Activated CD8-positive, alpha-beta memory T cell treated with anti-CD3 and anti-CD28 coated beads for 48 hours (primary cell): ENCODE data around the gene RFTN1.

ENCODE experiments used
- DNase-seq, 3 experiments: peaks; one replicate each; pipeline ENCODE4 v3.0.0-alpha.2; 2020; ENCODE audit warnings: low read depth in 2 of 3, low spot score in 2 of 3

The RFTN1 gene

DNA sequence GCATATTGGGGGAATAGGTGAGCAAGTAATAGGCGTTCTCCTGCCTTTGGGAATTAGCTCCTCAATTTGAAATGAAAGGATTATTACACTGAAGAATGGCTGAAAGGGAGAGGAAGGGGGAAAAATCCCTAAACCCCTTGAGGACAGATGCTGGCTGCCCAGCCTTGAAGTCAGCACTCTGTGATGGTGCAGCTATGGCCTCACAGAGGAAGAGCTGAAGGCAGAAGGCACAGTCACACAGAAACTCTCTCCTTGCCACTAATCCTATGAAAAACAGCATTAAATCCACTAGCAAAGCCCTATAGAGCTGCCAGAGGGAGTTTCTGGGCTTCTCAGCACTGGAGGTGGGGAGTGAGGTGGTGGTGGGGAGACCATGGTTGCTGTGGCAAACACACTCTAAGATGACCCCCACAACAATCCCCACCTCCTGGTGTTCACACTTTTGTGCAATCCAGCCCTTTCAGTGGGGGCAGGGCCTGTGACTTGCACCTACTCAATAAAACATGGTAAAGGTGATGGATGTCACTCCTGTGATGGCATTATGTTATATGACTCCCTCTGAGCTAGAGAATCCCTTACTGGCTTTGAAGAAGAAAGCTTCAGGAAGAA lies 101.2 kb downstream of the RFTN1 start:
- DNase-seq = no peak

DNA sequence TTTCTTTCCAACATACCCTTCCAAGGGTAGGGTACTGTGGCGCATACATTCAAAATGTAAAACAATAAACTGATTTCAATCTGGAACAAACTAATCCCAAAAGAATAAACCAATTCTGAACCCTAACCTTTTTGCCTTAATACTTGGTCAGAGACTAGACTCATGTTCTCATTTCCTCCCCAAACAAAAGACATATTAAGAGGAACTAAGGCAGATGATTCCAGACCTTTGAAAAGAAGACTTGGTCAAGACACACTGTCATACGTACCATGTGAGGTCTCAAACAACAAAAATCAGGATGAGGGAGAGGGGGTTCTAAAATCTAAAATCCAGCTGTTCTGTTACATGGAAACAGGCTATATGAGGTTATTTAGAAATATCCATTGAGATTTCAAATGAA lies 102.1 kb downstream of the RFTN1 start:
- DNase-seq = no peak

DNA sequence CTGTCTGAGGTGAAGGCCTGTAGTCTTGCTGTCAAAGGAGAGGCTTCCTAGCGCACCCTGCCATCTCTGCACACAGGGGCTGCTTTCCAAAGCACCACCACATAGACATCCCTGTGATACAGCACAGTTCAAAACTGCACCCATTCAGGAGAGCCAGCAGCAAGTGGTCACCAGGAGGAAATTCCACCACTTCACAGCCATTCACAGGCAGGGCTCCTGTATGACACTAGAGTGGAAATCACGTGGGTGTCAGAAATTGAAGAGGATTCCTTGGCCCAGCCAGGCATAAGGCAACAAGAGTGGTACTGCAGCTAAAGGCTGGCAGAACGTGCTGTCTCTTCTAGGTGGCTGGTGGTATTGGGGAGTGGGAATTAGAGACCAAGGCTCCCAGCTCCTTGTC lies 102.8 kb downstream of the RFTN1 start:
- DNase-seq = no peak

DNA sequence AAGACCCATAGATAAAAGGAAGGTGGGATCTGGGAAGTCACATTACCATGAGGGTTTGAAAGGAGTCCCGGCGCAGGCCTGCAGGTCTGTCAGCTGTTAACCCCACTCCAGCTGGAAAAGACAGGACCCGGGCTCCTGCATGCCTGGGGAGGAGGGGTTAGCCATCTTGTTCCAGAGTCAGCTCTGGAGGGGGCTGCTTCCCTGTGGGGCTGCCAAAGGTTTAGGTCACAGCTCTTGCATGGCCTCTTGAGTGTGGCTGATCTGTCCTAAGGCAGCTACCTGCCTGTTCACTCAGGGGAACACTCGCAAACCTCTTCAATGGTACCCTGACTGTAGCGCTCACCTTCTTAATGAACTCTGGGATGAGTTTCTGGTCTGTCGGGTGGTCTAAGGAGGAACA lies 104.5 kb downstream of the RFTN1 start:
- no peak for DNase-seq

DNA sequence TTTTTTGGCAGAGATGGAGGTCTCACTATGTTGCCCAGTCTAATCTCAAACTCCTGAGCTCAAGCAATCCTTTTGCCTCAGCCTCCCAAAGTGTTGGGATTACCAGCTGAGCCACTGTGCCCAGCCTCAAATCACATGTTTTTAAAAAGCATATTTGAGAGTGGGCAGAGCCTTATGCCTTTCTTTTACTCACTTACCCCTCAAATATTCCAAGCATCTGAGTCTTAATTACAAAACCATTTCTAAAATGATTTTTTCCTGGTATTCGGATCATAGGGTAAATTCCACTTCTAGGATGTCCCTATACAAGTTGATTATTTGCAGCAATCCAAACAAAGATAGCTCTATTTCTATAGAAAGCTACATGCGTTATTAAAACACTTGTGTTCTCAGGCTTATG lies 106.1 kb downstream of the RFTN1 start:
- DNase-seq = no peak

DNA sequence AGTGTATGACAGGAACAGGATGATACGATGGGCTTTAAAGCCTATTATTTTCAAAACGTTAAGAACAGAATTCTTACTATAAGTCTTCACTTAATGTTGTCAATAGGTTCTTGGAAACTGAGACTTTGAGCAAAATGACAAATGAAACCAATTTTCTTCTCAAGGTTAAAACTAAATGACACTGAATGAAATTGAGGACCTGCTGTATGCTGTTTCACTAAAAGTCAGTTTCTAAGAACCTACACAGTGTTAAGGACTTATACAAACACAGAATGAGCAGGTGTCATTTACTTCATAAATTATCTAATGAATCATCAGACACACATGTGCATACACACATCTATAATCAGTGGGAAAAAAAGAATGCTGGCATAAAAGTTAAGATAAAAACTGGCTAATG lies 106.9 kb downstream of the RFTN1 start:
- DNase-seq = no peak

DNA sequence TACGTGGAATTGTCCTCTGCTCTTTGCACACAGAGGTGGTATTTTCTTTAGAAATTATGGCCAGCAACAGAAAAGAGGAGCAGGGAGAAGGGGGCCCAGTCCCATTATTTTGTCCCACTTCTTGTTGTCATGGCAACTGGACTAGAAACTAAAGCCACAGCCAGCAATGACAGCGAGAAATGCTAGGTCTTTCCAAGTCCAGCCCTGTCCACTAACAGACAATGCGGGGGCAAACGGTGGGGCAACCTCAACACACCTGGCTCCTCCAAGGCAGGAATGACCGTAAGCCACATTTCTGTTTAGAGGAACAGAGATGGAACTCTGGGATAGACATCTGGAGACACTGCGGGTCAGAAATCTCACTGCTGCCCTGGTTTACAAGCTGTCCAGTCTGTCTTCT lies 107.3 kb downstream of the RFTN1 start:
- no peak for DNase-seq

DNA sequence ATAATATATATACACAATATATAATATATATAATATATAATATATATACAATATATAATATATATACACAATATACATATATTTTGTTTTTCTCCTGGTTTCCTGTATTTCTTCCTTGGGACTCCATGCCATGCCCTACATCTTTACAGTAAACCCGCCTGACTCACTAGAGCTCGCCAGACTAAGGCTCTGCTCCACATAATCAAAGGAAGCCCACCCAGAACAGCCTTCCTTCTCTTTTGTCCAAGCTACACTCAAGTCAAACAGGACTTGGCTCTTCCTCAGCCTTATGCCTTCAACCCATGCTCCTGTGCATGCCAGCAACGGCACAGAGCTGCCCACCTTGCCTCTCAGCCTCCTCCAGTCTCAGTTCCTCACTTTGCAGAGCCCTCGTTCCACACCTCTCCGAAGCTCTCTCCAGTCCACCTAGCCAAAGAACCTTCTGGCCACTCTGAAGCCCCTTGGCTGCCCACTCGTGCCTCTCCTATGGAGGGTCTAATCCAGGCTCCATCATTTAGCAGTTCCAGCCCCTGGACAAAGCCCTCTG lies 109.1 kb downstream of the RFTN1 start:
- no peak for DNase-seq

DNA sequence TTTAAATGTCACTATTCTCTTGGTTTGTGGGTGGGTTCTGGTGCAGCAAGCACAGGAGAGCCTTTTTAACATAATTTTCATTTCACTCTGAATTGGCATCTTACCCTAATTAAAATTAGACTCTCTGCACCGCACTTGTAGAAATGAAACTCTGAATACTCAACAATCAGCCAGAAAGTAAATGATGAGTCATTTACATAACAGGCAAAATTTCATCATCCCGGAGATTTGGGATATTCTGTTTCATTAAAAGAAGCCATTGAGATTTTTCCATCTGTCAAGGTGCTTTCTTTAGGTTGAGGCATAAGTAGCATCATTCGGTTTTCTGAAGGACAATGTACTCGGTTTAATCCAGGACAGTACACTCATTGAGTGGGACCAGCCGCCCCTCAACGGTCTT lies 111.0 kb downstream of the RFTN1 start:
- no peak for DNase-seq

DNA sequence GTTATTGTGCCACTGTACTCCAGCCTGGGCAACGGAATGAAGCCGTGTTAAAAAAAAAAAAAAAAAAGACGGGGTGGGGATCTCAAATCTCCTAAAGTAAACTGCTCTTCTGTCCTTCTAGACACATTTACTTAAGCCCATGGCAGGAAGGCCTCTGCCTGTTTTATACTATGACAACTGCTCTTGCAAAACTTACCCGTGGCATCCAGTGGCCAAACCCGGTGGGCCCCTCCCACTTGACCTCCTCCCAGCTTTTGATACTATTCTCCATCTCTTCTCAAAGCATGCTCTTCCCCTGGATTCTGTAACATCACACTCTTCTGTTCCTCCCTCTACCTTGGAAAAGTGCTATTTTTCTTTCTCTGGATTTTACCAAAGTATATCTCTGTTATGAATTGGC lies 112.2 kb downstream of the RFTN1 start:
- DNase-seq = no peak

DNA sequence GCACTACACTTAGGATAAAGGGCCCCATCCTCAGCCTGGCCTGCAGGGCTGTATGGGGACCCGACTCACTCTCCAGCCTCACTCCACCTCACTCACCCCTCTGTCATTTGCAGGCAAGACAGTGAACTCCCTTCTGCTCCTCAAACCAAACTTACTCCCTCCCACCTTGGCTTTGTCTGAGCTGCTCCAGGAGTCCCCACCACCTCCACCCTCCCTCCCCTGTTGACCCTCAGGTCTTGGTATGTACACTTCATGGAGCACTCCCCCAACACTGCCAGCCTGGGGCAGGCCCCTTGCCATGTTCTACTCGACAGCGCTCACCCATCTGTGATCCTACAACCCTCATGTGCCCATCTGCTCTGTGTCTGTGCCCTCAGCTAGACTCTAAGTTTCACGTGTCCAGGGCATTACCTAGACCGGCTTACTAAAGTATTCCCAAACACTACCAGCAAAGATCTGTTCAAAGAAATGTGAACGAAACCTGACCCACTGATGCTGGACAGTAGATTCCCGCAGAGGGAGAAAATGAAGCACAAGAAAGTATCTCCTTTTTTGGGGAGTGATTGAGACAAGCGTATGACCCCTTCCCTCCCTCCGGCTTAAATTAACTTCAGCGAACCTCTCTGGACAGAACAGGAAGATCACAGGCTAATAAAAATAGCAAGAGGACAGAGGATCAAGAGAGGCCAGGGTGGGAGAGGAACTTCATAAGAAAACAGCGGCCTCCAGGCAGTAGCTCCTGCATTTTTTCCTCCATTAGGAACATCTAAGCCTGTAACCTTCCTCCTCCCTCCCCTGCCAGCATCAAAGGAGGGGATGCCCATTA lies 113.2 kb downstream of the RFTN1 start:
- DNase-seq = no peak

DNA sequence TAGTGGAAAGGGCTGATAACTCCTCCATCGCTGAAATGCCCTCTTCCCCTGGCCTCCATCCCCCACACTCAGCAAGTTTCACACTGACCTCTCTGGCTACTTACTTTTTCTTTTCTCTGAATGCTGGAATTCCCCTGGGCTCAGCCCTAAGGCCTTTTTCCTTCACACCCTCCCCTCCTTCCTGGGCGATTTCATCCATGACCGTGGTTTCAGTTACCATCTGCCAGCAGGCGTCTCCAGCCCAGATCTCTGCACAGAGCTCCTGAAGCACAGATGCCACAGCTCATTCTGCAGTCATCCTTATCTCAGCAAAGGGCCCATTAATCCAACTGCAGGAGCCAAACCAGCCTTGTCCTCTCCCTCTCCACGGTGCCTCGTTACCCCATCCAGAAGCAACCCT lies 114.0 kb downstream of the RFTN1 start:
- no peak for DNase-seq

DNA sequence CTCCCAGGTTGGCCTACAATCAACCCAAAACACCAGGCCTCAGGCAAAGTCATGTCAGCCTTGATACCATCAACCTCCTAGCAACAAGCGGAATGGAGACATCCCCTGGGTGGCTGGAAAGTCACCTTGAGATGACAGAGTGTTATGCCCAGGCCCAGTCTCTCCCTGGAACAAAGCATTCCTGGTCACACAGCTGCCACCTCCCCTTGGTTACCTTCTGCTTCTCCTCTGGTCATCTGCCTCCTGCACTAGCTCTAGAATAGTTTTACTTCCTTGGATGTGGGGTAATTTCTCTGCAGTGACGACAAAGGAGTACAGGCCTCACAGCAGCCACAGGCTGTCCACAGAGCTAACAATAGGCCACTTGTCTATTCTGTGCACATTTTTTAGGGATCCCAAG lies 114.9 kb downstream of the RFTN1 start:
- DNase-seq = no peak

DNA sequence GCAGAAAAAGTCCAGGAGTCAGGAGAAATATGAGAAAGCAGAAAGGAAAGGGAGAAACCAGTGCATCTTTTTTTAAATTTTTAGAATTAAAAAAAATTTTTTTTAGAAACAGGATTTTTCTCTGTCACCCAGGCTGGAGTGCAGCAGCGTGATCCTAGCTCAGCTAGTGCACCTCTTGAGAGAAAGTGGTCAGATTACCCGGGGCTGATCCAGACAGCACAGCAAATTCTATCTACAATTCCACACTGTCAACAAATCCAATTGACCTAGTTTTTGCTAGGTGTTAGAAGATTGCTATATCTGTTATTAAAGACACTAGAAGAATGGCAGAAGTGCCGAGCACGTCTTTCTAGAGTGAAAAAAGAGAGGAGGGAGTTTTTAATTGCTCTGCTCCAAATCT lies 117.3 kb downstream of the RFTN1 start:
- no peak for DNase-seq

DNA sequence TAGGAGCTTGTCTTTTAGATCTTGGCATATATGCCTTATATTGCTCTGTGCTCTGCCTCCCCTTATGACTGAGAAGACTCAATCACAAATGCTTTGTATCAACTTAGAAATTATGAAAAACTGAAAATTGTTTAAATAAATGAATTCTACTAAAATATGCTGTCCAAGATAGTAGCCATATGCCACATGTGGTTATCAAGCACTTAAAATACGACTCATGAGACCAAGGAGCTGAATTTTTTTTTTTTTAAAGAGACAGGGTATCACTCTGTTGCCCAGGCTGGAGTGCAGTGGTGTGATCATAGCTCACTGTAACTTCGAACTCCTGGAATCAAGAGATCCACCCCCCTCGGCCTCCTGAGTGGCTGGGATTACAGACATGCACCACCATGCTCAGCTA lies 118.3 kb downstream of the RFTN1 start:
- DNase-seq = no peak

DNA sequence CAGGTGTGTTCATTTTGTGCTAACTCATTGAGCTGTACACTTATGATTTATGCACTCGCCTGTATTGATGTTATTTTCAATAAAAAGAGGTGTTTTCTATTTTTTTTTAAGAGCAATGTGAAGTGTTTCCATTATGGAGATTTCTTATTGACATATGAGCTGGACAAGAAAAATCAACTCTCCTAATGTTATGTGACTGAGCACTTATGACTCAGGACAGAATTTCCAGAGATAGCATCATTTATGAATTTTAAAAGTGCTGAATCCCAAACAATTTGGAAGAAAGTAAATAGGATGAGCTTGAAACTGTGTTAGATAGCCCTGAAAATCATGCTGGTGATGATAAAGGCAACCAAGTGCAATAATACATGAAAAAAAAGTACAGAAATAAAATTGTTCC lies 118.9 kb downstream of the RFTN1 start:
- no peak for DNase-seq

DNA sequence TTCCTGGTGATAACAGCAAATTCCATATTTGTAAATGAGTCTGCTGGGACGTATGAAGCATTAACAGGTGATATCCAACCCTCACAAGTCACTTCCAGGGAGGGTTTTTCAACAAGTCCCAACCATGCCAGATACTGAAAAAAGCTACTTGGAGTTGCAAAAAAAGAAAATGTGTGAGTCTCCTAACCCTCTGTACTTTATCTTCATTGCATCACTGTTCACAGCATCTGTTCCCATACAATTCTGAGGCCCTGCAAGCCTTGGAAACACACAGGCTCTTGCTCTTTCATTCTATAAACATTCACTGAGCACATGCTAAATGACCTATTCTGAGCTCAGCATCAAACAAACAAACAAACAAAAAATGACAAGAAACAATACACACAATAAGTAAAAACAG lies 120.8 kb downstream of the RFTN1 start:
- DNase-seq = no peak

DNA sequence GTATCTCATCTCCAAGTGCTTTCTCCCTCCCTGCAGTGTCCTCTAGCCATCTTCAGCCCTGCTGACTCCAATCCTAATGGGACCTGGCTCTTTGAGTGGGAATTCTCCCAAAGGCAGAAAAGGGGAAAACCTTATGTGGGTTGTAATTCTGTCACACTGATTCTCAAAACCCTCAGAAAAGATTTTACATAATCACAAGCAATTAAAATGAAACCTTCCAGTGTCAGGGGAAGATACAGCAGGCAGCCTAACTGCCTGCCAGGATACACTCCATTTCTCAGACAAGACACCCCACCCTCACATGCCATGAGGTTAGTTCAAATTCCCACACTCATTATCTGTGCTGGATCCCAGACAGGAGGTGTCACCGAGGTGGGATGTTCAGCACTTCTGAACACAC lies 121.4 kb downstream of the RFTN1 start:
- DNase-seq = no peak

DNA sequence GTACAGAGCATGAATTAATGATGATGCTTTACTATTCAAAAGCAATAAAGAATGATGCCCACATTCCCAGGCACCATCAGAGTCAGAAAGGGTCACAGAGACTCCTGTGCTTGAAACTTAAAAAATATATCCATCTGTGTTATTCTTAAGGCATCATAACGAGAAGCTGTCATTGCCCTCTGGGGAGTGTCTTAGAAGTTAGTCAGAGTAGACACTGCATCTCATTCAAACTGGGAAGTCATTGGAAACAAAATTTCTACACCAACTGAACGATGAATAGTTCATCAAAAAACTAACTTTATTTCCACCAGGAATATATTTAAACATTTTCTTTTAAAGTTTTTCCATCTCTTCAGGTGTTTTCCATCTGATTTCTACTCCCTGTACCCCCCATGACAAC lies 122.9 kb downstream of the RFTN1 start:
- DNase-seq = no peak

DNA sequence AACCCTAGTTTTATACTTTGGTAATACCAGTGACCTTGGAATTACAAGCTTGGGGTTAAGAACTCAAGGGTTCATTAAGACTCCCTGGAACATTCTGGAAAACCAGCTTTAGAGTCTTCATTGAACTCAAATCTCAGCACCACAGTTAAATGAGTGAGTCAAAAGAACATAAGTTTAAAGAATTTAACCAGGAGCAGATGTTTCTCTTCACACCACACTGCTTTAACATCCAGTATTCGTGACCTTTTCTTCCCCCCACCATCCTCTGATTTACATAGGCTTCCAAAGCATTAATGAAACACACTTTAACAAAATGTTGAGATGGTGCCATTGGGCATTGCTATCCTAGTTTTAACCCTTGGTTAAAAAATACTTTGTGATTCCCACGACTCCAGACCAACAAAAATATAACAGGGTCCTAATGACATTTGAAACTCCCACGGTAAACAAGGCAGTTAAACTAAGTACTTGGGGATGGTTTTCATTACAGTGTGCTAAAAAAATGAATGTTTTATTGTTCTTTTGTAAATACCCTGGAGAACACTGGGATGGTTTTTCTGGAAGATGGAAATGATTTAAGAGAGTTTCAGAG lies 124.6 kb downstream of the RFTN1 start:
- no peak for DNase-seq

DNA sequence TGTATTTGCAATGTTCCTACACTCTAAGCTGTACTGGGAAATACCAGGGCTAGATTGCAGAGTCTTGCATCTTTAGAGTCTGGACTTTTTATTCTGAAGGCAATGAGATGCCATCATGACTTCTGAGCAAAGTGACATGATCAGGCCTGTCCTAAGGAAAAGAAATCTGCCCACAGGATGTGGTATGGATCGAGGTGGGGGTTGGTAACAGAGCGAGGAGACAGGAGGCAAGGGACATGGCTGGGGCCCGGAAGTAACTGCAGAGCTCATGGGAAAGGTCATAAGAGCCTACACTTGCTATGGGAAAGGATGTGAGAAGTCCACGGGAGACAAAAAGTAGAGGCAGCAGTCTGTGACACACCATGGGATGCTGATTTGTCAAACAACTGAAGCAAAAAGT lies 126.9 kb downstream of the RFTN1 start:
- DNase-seq = no peak

DNA sequence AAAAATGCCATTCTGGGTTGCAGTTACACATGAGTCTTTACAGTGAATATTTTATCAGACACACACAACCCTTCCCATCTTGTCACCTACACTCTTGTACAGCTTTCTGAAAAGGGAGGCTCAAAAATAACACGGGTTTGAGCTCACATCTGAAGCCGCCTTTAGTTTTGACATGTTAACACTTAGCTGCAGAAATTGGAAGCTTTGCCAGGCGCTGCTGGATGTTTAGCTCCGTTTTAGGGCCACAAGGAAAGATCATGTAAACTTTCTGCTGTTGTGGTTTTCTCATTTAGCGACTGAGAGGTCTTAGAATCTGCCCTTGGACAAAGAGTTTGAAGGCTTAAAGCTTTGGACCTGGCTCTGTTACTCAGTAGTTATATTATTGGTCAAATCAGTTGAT lies 128.3 kb downstream of the RFTN1 start:
- DNase-seq = no peak
